ENCODE results near the gene KRTAP10-7. TPM values are rescaled to one million over a fixed set of nuclear protein-coding genes. Genes with fewer than 3 reads are reported as not detected.

KRTAP10-7 gene
- total RNA-seq, 1 experiment from 2014 or later: not detected

- H3K23me2 ChIP-seq (ENCODE audit: insufficient read length, low read depth, low read length, poor library complexity, severe bottlenecking): no peaks in the 10 kb centered on the region
- WGBS (ENCODE audit: extremely low coverage, insufficient read length, low lambda C conversion rate): no CpG with 5 or more reads among the region's 21 CpGs
- no peak overlapping the region for H3K23ac ChIP-seq (ENCODE audit: insufficient read length, low read depth, low read length)
- no peak overlapping the region for H4K91ac ChIP-seq (ENCODE audit: insufficient read length, low read depth, low read length)
- no peaks in the 10 kb centered on the region for H4K20me1 ChIP-seq (ENCODE audit: control insufficient read depth, insufficient read depth, insufficient read length)
- Mint-ChIP-seq H3K27ac (no peak overlapping the region), H3K27me3 (ENCODE audit: low read depth) (peaks cover 23% of the 10 kb centered on the region), H3K4me1 (peaks cover 5 to 15% of the 10 kb centered on the region in 2 experiments), H3K9me3 (peaks cover 33 to 35% of the 10 kb centered on the region in 2 experiments), H3K4me3 (peak overlapping the region in 1 of 2 experiments; percentile 56; a peak in 2 of 5 replicates), H3K36me3 (ENCODE audit: insufficient read depth in 1 of 3, low read depth in 3 of 3) (peaks cover 3 to 35% (median 15%) of the 10 kb centered on the region in 3 experiments; a peak in 5 of 7 replicates)
- no peak overlapping the region for H4K5ac ChIP-seq (ENCODE audit: insufficient read length, low read depth, low read length)
- H3K4me1 ChIP-seq (ENCODE audit: insufficient read depth, low read length): no peaks in the 10 kb centered on the region
- no peak overlapping the region for H2AFZ ChIP-seq (ENCODE audit: low read length)
- no peak for DNase-seq
- no peak overlapping the region for H2BK120ac ChIP-seq (ENCODE audit: low read depth, low read length, poor library complexity, severe bottlenecking)
- no peak overlapping the region for H4K8ac ChIP-seq (replicated peaks; ENCODE audit: insufficient read length, low read depth, low read length)
- H2AK5ac ChIP-seq (ENCODE audit: insufficient read length, low read length): no peak overlapping the region
- H3K56ac ChIP-seq (ENCODE audit: insufficient read length, low read depth, low read length): no peak overlapping the region
- H2BK15ac ChIP-seq (ENCODE audit: low read depth, low read length): no peak overlapping the region
- no peak overlapping the region for H3K14ac ChIP-seq (ENCODE audit: insufficient read depth, low read length)
- no peaks in the 10 kb centered on the region for H3K79me2 ChIP-seq (ENCODE audit: insufficient read depth, low read length)
- H3K4me2 ChIP-seq (ENCODE audit: insufficient read depth, insufficient read length, low read length): no peak overlapping the region
- H3T11ph ChIP-seq (ENCODE audit: low read length): no peak overlapping the region
- no peak overlapping the region for H3K27ac ChIP-seq (ENCODE audit: insufficient read length, low read depth, low read length)
- no peaks in the 10 kb centered on the region for H3K9me3 ChIP-seq (ENCODE audit: control insufficient read depth, low read depth, low read length)
- TF ChIP-seq, protein P1, sequence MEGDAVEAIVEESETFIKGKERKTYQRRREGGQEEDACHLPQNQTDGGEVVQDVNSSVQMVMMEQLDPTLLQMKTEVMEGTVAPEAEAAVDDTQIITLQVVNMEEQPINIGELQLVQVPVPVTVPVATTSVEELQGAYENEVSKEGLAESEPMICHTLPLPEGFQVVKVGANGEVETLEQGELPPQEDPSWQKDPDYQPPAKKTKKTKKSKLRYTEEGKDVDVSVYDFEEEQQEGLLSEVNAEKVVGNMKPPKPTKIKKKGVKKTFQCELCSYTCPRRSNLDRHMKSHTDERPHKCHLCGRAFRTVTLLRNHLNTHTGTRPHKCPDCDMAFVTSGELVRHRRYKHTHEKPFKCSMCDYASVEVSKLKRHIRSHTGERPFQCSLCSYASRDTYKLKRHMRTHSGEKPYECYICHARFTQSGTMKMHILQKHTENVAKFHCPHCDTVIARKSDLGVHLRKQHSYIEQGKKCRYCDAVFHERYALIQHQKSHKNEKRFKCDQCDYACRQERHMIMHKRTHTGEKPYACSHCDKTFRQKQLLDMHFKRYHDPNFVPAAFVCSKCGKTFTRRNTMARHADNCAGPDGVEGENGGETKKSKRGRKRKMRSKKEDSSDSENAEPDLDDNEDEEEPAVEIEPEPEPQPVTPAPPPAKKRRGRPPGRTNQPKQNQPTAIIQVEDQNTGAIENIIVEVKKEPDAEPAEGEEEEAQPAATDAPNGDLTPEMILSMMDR (conservative IDR thresholded peaks at IDR 0.05): 0 out of 3 replicates have a peak, but pooled peaks have one; percentile 18
- H2BK12ac ChIP-seq (ENCODE audit: insufficient read length, low read depth, low read length): no peak overlapping the region
- H3K4ac ChIP-seq (ENCODE audit: low read depth, low read length): no peak overlapping the region
- no peak overlapping the region for H2BK5ac ChIP-seq (ENCODE audit: insufficient read length, low read length)
- no peak overlapping the region for H2BK20ac ChIP-seq (ENCODE audit: low read depth, low read length, poor library complexity, severe bottlenecking)
- no peak overlapping the region for H3K9ac ChIP-seq (ENCODE audit: extremely low read depth, insufficient read length, low read length)
- H3K27me3 ChIP-seq (ENCODE audit: insufficient read depth, low read length): no peaks in the 10 kb centered on the region
- H3K18ac ChIP-seq (ENCODE audit: insufficient read length, low read depth, low read length): no peak overlapping the region
- no peaks in the 10 kb centered on the region for H3K79me1 ChIP-seq (ENCODE audit: insufficient read depth, low read depth, low read length, poor library complexity, severe bottlenecking)
Measured at GRCh38 chr21:44574457-44575306, 25.7 kb upstream of the KRTAP10-7 start.

Measured in H9 (cell line).